HG02943 (cell line): ENCODE results near the gene NUDT4.

Source experiments
- ATAC-seq: cut with Tn5 transposase; IDR thresholded peaks from one replicate; pipeline ENCODE4 v1.9.1; 2021; ENCODE audit warnings: mild to moderate bottlenecking, low read depth, moderate library complexity; ENCODE audit not compliant: unreplicated experiment

NUDT4 gene

DNA sequence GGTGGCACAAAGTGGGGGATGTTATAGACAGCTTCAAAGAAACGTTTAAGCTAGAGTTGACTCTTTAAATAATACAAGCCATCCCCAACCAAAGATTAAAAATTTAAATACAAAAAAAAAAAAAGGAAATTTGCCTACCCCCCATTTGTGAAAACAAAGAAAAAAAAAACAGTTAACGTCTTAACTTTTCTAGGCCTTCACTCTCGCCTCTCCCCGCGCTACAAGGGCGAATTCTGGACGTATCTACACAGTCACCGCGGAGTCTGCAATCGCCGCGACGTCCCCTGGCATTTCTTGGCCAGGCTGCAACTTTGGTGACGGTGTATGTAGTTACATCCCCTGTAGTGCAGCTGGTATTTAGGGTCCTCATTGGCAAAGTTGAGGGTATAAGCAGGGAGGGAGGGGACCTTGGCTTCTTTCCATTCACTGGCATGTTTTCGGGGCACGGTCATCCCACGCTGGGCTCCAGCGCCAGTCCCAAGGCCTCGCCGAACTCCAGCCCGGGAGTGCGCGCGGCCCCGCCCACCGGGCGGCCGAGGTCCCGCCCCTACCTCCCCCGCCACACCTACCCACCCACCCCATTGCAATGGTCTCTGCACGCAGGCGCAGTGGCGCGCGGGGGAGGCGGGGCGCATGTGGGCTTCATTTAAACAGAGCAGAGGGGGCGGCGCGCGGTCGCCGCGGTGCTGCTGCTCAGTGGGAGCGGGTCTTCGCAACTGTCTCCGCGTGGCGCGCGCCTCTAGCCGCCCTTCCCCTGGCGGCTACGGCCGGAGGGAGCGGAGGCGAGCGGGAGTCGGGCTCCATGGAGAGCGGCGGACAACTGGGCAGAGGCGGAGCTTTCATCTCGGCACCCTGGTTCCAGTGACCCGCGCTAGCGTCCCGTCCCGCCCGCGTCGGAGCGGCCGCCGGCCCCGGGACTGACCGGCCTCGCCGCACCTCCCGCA is at the start of gene NUDT4:
Gene NUDT4 (plus strand): TSS at position 674 of the 944 bp plus-strand sequence. CDS start 398 bp downstream, outside the sequence.
- ATAC-seq, result peak; percentile 77

DNA sequence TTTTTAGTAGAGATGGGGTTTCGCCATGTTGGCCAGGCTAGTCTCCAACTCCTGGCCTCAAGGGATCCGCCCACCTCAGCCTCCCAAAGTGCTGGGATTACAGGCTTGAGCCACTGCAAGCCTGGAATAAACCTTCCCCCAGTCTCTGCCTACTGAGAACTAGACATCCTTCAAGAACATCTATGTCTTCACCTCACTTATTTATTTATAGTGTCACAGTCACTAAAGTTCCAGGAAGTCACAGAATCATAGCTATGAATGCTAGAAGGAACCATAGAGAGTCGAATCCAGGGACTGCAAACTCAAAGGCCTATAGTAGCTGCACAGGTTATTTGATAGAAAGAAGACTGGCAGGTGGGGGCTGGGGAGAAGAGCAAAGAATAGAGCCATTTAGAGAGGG is 44.7 kb upstream of the NUDT4 start:
- ATAC-seq, result no peak

GRCh38 chr12:93333828-93334227 is 43.9 kb upstream of the NUDT4 start:
- ATAC-seq, result no peak

DNA sequence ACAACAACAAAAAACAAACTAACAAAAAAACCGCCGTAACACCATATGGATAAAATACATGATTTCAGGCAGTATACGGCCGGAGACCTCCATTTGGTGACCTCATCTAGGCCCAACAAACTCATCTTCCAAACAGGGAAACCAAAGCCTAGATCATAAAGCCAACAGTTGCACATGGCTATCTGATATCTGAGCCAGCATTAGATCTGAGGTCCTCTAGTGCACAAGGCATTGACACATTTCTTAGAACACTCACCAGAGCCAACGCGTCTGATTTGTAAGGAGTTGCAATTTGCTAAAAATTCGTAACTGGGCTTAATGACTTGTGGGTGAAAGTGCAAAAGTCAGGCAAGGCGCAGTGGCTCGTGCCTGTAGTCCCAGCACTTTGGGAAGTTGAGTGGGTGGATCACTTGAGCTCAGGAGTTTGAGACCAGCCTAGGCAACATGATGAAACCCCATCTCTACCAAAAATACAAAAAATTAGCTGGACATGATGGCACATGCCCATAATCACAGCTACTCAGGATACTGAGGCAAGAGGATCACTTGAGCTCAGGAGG is 42.0 kb upstream of the NUDT4 start:
- no peak for ATAC-seq

DNA sequence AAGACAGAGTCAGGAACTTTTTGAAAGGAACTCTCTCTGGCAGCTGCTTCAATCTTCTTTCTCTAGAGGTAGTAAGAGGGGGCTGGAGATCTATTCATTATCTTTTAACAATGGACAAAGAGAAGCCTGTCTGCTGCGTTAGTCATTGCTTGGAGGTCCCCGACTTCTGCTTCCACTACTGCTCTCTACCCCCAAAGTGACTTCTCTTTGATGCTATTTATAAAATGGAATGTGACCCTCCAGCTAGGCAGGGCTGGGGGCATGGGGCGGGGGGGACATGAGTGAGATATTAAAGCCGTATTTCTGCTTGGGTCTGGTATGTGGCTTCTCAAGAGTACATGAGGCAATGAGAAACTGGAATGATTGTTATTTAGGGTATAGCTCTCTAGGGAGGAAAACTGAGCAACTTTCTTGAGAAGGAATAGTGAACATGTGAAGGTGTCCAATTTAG is 41.4 kb upstream of the NUDT4 start:
- ATAC-seq, result no peak

DNA sequence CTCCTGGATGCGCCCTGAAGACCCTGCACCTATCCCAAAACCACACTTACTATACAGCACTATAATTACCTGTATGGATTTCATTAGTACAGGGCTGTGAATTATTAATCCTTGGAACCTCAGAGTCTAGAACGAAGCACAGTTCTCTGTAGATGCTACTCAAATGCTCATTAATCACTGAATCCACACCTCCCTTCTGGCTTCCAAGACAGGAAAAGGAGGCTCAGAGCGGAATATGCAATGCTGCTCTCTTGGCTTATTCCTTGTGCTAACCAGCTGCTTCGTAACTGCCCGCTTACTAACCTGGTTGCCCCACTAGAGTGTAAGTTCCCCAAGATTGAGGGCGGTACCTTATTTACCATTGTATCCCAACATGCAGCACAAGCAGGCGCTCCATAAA is 39.1 kb upstream of the NUDT4 start:
- ATAC-seq, result no peak

GRCh38 chr12:93339695-93340094 is 38.0 kb upstream of the NUDT4 start:
- no peak for ATAC-seq

- ATAC-seq, result no peak
These were observed 36.2 kb upstream of the NUDT4 start for GRCh38 chr12:93341409-93342049.

DNA sequence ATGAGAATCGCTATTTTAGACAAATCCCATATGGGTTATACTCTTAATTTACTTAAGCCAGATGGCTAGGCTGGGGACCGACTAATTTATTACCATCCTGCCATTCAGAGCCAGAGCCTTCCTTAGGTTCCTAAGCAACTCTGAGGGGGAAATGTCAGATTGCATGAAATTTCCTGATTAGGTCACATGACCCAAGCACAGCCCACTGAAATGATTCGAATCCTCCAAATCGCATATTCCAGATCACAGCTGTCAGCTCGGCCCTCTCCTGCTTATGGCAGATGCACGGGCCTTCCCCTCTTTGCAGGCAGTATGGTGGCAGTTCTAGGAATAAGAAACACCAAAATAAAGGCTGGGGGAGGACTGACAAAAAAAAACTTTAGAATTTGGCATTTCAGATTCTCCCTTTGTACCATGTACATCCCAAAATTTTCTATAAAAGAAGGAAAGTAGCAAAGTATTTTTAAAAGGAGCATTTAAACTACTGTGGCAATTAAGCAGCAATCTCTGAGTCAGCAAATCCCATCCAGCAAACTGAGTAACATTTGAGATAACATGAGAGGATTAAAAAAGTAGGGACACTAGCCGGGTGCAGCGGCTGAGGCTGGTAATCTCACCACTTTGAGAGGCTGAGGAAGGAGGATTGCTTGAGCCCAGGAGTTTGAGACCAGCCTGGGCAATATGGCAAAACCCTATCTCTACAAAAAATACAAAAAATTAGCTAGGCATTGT is 30.5 kb upstream of the NUDT4 start:
- no peak for ATAC-seq

- no peak for ATAC-seq
These were observed 28.9 kb upstream of the NUDT4 start for GRCh38 chr12:93348575-93349435.

DNA sequence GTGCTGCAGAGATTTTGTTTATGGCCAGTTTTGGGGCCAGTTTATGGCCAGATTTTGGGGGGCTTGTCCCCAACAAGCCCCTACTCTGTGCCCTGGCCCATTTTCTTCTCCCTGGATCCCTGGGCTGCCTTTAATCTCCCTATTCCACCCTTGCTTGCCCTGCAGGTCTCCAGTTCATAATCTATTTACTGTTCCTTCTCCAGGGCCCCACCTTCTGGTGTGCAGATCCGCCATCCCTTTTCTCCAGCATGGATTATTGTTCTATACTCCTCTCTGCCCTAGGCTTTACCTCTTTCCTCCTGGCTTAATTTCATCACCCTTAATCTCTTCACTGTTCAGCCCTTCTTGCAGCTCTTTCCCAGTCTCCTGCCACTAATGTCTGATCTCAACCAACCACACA is 26.0 kb upstream of the NUDT4 start:
- no peak for ATAC-seq

GRCh38 chr12:93352321-93352720 is 25.4 kb upstream of the NUDT4 start:
- no peak for ATAC-seq

DNA sequence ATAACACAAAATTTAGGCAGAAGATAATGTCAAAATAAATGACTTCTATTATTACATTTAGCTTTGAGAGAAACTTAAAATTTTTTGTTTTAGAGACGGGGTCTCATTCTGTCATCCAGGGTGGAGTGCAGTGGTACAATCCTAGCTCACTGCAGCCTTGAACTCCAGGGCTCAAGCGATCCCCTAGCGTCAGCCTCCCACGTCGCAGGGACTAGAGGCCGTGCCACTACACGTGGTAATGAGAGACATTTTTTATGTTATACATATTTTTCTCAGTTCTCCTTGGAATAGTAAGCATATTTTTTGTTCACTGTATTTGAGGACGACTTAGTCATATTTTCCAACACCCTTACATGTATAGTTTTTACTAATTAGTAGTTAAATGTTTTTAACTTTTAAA is 21.5 kb upstream of the NUDT4 start:
- no peak for ATAC-seq

DNA sequence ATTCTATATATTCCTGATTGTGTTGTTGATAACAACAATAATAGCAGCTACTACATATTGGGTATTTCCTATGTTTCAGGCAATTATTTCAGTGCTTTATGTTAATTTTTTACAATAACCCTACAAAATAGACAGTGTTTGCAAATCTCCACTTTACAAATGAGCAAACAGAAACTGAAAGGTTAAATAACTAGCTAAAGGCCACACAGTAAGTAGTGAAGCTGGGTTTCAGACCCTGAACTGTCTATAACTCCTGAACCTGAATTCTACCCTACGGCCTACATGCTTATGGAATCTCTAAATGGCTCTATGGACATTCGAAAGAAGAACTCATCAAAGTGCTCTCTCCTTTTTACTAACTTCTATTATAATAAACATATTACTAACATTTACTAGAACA is 19.7 kb upstream of the NUDT4 start:
- ATAC-seq, result peak; percentile 77

- ATAC-seq, result no peak
These were observed 18.9 kb upstream of the NUDT4 start for GRCh38 chr12:93358821-93359220.

DNA sequence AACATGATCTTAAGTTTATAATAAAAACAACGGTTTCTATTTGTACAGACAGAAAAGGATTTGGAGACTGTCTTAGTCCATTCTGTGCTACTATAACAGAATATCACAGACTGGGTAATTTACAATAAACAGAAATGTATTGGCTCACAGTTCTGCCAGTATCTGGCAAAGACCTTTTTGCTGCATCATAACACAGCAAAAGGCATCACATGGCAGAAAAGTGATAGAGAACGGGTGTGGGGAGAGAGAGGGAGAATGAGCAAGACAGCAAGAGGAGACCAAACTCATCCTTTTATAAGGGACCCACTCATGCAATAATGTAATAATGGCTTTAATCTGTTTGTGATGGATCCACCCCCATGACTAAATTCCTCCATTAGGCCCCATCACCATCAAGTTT is 17.0 kb upstream of the NUDT4 start:
- ATAC-seq, result no peak

DNA sequence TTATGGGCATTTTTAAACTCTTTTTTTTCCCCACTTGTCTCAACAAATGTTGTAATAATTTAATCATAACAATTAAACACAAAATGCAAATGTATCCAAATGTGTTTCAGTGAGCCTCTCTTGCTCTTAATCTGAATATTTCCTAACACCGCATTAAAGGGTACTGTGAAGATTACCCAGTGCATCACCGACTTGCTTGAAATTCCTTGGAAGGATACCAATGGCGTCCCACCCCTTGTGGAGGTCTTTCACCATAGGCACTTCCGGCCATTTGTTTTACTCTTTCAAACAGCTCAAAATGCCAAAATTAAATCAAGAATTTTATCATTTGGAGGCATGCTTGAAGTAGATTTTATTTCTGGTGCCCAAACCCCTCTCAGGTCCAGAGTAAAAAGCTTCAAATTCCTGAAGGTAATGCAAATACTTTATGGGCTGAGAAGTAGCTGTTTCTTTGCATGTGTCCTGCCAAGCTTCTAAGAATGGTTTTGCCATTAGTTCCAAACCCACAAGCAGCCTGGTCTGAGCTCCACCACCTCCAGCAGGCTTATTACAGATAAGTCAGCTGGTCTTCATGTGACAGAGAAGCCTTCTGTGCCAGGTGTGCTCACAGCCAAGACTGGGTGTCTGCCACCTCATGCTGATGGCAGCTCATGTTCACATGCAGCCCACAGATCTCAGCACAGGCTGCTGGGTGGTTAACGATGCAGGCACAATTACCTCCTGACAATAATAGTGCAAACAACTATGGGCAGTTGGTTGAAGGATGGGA is 16.4 kb upstream of the NUDT4 start:
- no peak for ATAC-seq

GRCh38 chr12:93363841-93364297 is 13.9 kb upstream of the NUDT4 start:
- peak; percentile 79 for ATAC-seq
